Bronchial epithelial cell (primary cell): Measurements from ENCODE around the gene FOXF1. TPM values are rescaled to one million over a fixed set of nuclear protein-coding genes. Genes with fewer than 3 reads are reported as not detected.

Experiments used
- DNase-seq: peaks from one replicate; pipeline ENCODE4 v3.0.0-alpha.2; 2010; ENCODE audit warnings: low read depth
- FAIRE-seq: peaks from 2 replicates; lab custom pipeline; 2011; peaks lifted over from hg19 to GRCh38; lab: Jason Lieb, UNC
- H3K27me3 ChIP-seq: 2 replicates; pipeline ENCODE4 v1.5.1; 2011; ENCODE audit warnings: low read length; ENCODE audit not compliant: control insufficient read depth, insufficient read depth
- H3K36me3 ChIP-seq: 2 replicates; pipeline ENCODE4 v1.5.1; 2011; ENCODE audit warnings: low read length; ENCODE audit not compliant: control insufficient read depth, insufficient read depth
- H3K4me3 ChIP-seq: 2 replicates; pipeline ENCODE4 v1.5.1; 2011; ENCODE audit warnings: mild to moderate bottlenecking, low read depth, low read length, control low read depth
- total RNA-seq: library from RNA; depleted of rRNA; stranded (reverse); fragments of >200 nt; gene quantifications from 2 replicates; pipeline ENCODE4 v1.2.1, GENCODE V29; 2014
- TF ChIP-seq, protein P1 (sequence below): IDR thresholded peaks from 2 replicates; pipeline ENCODE4 v1.5.1; 2011; ENCODE audit warnings: mild to moderate bottlenecking, moderate library complexity, low read length, control low read depth, inconsistent platforms; ENCODE audit not compliant: insufficient read depth, severe bottlenecking

The FOXF1 gene
- total RNA-seq, result 0.26 TPM in 1 of 2 replicates, not detected in the other

DNA sequence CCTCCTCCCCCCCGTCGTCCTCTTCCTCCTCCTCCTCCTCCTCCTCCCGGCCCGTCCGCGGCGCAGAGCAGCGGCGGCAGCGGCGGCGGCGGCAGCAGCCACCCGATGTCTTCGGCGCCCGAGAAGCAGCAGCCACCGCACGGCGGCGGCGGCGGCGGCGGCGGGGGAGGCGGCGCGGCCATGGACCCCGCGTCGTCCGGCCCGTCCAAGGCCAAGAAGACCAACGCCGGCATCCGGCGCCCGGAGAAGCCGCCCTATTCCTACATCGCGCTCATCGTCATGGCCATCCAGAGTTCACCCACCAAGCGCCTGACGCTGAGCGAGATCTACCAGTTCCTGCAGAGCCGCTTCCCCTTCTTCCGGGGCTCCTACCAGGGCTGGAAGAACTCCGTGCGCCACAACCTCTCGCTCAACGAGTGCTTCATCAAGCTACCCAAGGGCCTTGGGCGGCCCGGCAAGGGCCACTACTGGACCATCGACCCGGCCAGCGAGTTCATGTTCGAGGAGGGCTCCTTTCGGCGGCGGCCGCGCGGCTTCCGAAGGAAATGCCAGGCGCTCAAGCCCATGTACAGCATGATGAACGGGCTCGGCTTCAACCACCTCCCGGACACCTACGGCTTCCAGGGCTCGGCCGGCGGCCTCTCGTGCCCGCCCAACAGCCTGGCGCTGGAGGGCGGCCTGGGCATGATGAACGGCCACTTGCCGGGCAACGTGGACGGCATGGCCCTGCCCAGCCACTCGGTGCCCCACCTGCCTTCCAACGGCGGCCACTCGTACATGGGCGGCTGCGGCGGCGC, at the start of gene FOXF1:
FOXF1 (plus strand) TSS at position 63 of the 797 bp plus-strand sequence; CDS start at position 106, 43 bp downstream.
- TF ChIP-seq, protein P1, sequence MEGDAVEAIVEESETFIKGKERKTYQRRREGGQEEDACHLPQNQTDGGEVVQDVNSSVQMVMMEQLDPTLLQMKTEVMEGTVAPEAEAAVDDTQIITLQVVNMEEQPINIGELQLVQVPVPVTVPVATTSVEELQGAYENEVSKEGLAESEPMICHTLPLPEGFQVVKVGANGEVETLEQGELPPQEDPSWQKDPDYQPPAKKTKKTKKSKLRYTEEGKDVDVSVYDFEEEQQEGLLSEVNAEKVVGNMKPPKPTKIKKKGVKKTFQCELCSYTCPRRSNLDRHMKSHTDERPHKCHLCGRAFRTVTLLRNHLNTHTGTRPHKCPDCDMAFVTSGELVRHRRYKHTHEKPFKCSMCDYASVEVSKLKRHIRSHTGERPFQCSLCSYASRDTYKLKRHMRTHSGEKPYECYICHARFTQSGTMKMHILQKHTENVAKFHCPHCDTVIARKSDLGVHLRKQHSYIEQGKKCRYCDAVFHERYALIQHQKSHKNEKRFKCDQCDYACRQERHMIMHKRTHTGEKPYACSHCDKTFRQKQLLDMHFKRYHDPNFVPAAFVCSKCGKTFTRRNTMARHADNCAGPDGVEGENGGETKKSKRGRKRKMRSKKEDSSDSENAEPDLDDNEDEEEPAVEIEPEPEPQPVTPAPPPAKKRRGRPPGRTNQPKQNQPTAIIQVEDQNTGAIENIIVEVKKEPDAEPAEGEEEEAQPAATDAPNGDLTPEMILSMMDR, result no peak
- peaks cover 77% of the 10 kb centered on the region for H3K27me3 ChIP-seq
- FAIRE-seq (no peak), DNase-seq (no peak)
- peak within 1 kb of the TSS; percentile 30 for H3K4me3 ChIP-seq
- no peaks in the 10 kb centered on the region for H3K36me3 ChIP-seq

DNA sequence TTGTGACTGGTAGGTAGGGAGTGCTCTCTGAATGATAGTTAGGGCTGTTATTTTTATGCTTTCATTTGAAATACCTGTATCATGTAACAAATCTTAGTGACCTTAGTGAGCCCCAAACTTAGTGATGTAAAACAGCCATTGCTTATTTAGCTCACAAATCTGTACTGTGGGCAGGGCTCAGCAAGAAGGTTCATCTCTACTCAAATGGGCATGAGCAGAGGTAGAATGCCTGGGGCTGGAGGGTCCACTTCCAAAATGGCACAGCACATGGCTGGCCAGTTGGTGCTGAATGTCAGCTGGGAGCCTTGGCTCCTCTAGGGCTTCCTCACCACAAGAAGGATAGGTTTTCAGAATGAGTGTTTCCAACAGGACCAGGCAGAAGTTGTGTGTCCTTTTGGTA, 49.3 kb upstream of the FOXF1 start:
- TF ChIP-seq, protein P1, result no peak
- FAIRE-seq, result no peak
- Histone ChIP-seq H3K27me3 (no peaks in the 10 kb centered on the region), H3K4me3 (no peak overlapping the region), H3K36me3 (no peaks in the 10 kb centered on the region)
- DNase-seq, result no peak

DNA sequence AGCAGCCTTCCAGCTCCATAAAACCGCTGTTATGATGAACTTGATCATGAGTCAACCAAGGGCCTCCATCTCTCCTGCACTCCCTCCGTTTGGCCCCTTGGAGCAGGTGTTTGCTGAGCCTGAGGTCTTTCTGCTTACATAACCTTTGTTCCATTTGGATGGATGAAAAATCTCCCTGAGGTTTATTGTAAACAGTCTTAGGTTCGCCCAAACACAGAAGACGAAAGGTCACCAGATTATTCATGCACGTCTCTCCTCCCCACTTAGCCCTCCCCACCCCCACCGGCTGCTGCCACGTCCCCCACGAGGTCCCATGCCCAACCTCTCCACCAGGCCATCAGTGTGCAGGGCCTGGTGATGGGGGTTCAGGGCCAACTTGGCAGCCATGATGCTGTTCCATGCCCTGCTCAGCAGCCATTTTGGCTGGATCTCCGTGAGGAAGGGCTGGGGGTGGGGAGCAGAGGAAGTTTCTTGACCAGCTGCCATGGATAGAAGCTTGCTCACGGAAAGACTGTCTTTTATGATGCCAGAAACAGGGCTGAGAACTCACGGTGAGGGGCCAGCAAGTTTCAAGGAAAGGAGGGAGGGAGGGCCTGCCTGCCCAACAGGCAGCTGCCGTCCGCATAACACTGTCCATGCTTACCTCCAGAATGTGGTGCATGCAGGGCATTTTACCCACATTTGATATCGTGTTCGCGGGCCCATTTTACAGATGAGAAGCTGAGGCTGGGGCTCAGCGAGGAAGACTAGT, 47.8 kb upstream of the FOXF1 start:
- TF ChIP-seq, protein P1, result no peak
- no peak for DNase-seq
- no peaks in the 10 kb centered on the region for H3K36me3 ChIP-seq
- H3K27me3 ChIP-seq, result no peaks in the 10 kb centered on the region
- no peak overlapping the region for H3K4me3 ChIP-seq
- FAIRE-seq, result no peak

DNA sequence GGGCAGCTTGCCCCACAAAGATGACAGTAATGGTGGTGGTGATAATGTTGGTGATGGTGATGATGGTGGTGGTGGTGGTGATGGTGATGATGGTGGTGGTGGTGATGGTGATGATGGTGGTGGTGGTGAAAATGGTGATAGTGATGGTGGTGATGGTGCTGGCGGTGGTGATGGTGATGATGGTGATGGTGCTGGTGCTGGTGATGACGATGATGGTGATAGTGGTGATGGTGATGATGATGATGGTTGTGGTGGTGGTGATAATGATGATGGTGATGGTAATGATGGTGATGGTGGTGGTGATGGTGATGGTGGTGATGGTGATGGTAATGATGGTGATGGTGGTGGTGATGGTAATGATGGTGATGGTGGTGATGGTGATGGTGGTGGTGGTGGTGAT, 46.3 kb upstream of the FOXF1 start:
- FAIRE-seq (no peak), DNase-seq (no peak)
- H3K36me3 ChIP-seq, result no peaks in the 10 kb centered on the region
- H3K27me3 ChIP-seq, result no peaks in the 10 kb centered on the region
- no peak overlapping the region for H3K4me3 ChIP-seq
- TF ChIP-seq, protein P1, result no peak

DNA sequence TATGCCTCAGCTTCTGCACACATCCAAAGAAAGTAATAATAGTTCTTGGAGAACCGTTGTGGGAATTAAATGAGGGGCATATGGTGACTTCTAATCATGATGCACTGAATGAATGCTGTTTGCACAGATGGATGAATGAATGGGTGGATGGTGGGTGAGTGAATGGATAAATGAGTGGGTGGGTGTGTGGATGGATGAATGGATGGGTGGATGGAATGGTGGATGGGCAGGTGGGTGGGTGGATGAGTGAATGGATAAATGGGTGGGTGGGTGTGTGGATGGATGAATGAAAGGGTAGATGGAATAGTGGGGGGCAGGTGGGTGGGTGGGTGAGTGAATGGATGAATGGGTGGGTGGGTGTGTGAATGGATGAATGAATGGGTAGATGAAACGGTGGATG, 44.9 kb upstream of the FOXF1 start:
- H3K36me3 ChIP-seq, result no peaks in the 10 kb centered on the region
- FAIRE-seq (no peak), DNase-seq (no peak)
- TF ChIP-seq, protein P1, result no peak
- no peaks in the 10 kb centered on the region for H3K27me3 ChIP-seq
- H3K4me3 ChIP-seq, result no peak overlapping the region
